CD4-positive, alpha-beta T cell treated with Interleukin-12 subunit alpha and Interleukin-12 subunit beta, for 1 hour (primary cell): Measurements from ENCODE around the gene KLF9.

ENCODE experiments used
- DNase-seq: peaks from one replicate; pipeline ENCODE4 v3.0.0-alpha.2; 2020

KLF9 gene

GRCh38 chr9:70413799-70414775 lies at the start of gene KLF9:
Gene KLF9, minus strand, starts transcription at chr9:70414657. Its CDS starts 1,294 bp downstream, at chr9:70413363.
- DNase-seq: peak; percentile 94

GRCh38 chr9:70463877-70464276 lies 49.4 kb upstream of the KLF9 start:
- no peak for DNase-seq

- no peak for DNase-seq
These were observed 47.8 kb upstream of the KLF9 start for GRCh38 chr9:70462300-70462699.

- DNase-seq: no peak
These were observed 42.8 kb upstream of the KLF9 start for GRCh38 chr9:70457235-70457634.

GRCh38 chr9:70455993-70456704 lies 41.7 kb upstream of the KLF9 start:
- DNase-seq: no peak

GRCh38 chr9:70452365-70452764 lies 37.9 kb upstream of the KLF9 start:
- DNase-seq: no peak

GRCh38 chr9:70451765-70452164 lies 37.3 kb upstream of the KLF9 start:
- DNase-seq: no peak

- DNase-seq: no peak
These were observed 36.3 kb upstream of the KLF9 start for GRCh38 chr9:70450738-70451137.

GRCh38 chr9:70449461-70449860 lies 35.0 kb upstream of the KLF9 start:
- no peak for DNase-seq

- no peak for DNase-seq
These were observed 34.5 kb upstream of the KLF9 start for GRCh38 chr9:70448919-70449318.

GRCh38 chr9:70444904-70445303 lies 30.4 kb upstream of the KLF9 start:
- DNase-seq: no peak

GRCh38 chr9:70442328-70442848 lies 27.9 kb upstream of the KLF9 start:
- no peak for DNase-seq

GRCh38 chr9:70441622-70442021 lies 27.2 kb upstream of the KLF9 start:
- DNase-seq: no peak

GRCh38 chr9:70439991-70440706 lies 25.7 kb upstream of the KLF9 start:
- DNase-seq: no peak

GRCh38 chr9:70438341-70438928 lies 24.0 kb upstream of the KLF9 start:
- no peak for DNase-seq

GRCh38 chr9:70435948-70436347 lies 21.5 kb upstream of the KLF9 start:
- DNase-seq: no peak

GRCh38 chr9:70429899-70430298 lies 15.4 kb upstream of the KLF9 start:
- no peak for DNase-seq

GRCh38 chr9:70428781-70429180 lies 14.3 kb upstream of the KLF9 start:
- no peak for DNase-seq

- no peak for DNase-seq
These were observed 12.9 kb upstream of the KLF9 start for GRCh38 chr9:70427161-70427945.

GRCh38 chr9:70425192-70425591 lies 10.7 kb upstream of the KLF9 start:
- no peak for DNase-seq

GRCh38 chr9:70422371-70423043 lies 8.1 kb upstream of the KLF9 start:
- no peak for DNase-seq
